ENCODE data around the gene GIN1. TPM values are rescaled to one million over a fixed set of nuclear protein-coding genes. Genes with fewer than 3 reads are reported as not detected.
"Not testable (repeated sequence)": the region's sequence is repeated elsewhere in the genome, so short reads cannot be mapped to it uniquely, and the experiment has no call there.

The GIN1 gene
- total RNA-seq, 2 experiments from 2014 or later: 11.0 to 13.0 TPM

GRCh38 chr5:103101079-103101750 lies 18.7 kb downstream of the GIN1 start:
- no peak overlapping the region for H3K27ac Mint-ChIP-seq
- no peaks in the 10 kb centered on the region for H3K27me3 Mint-ChIP-seq (ENCODE audit: low read depth)
- CTCF ChIA-PET: interaction anchor here (0.9 kb wide), 1 partner anchor 321 kb away, joined by 3 read pairs; no protein-coding TSS in a partner anchor
- H3K36me3 Mint-ChIP-seq (ENCODE audit: low read depth): peaks cover 22% of the 10 kb centered on the region
- intact Hi-C loops (cut with micrococcal nuclease): no loop called here
- no peak overlapping the region for H3K4me3 Mint-ChIP-seq
- no peaks in the 10 kb centered on the region for H3K4me1 Mint-ChIP-seq (ENCODE audit: low read depth)
- H3K9me3 Mint-ChIP-seq: no peaks in the 10 kb centered on the region
- no peak for DNase-seq

DNA sequence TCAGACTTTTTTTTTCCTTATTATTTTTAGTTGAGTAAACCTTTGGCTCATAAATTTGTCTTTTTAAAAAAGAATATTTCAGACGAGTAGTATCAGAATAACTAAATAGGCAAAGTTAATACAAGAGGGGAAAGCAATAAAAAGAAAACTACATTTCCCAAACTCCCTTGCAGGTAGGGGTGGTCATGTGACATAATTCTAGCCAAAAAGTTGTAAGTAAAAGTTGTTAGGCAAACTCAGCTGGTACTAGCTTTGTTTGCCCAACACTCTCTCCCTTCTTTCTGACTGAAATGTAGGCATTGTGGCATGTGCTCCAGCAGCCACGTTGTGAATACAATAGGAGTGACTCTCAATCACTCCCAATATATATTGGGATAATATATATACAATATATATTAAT lies 20.9 kb downstream of the GIN1 start:
- intact Hi-C loops (cut with micrococcal nuclease): no loop called here
- DNase-seq: no peak
- H3K4me3 Mint-ChIP-seq: no peak overlapping the region
- CTCF ChIA-PET: interaction anchor here (1.1 kb wide), 1 partner anchor 40 kb away, joined by 4 read pairs; no protein-coding TSS in a partner anchor
- H3K9me3 Mint-ChIP-seq: no peaks in the 10 kb centered on the region
- H3K4me1 Mint-ChIP-seq (ENCODE audit: low read depth): no peaks in the 10 kb centered on the region
- H3K27me3 Mint-ChIP-seq (ENCODE audit: low read depth): no peaks in the 10 kb centered on the region
- H3K36me3 Mint-ChIP-seq (ENCODE audit: low read depth): peaks cover 24% of the 10 kb centered on the region
- no peak overlapping the region for H3K27ac Mint-ChIP-seq

GRCh38 chr5:103094737-103095136 lies 25.2 kb downstream of the GIN1 start:
- intact Hi-C loops (cut with micrococcal nuclease): no loop called here
- Mint-ChIP-seq H3K36me3 (ENCODE audit: low read depth) (peaks cover 40% of the 10 kb centered on the region), H3K4me1 (ENCODE audit: low read depth) (no peaks in the 10 kb centered on the region), H3K27ac (no peak overlapping the region), H3K27me3 (ENCODE audit: low read depth) (no peaks in the 10 kb centered on the region), H3K4me3 (no peak overlapping the region), H3K9me3 (no peaks in the 10 kb centered on the region)
- CTCF ChIA-PET: interaction anchor here (0.7 kb wide), 1 partner anchor 43 kb away, joined by 4 read pairs; no protein-coding TSS in a partner anchor
- no peak for DNase-seq

DNA sequence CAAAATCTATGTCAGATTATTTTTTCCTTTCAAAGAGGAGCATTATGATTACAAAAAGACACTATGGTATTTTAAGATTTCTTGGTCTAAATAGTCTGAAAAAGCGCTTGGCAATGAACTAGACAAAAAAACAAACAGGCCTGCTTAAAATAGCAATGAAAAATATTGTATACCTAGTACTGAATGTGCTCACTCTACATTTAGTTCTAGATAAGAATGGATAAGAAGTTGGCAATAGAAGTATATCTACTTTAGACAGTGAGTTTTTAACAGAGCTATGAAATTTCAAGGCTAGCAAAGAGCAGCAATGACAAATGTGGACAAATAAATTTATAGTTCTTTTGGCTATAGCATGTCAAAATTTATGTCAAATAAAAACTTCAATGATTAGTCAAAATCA lies 26.2 kb downstream of the GIN1 start:
- intact Hi-C loops (cut with micrococcal nuclease): no loop called here
- H3K4me1 Mint-ChIP-seq (ENCODE audit: low read depth): no peaks in the 10 kb centered on the region
- H3K27me3 Mint-ChIP-seq (ENCODE audit: low read depth): no peaks in the 10 kb centered on the region
- H3K4me3 Mint-ChIP-seq: no peak overlapping the region
- no peak overlapping the region for H3K27ac Mint-ChIP-seq
- no peaks in the 10 kb centered on the region for H3K9me3 Mint-ChIP-seq
- no peak for DNase-seq
- peaks cover 44% of the 10 kb centered on the region for H3K36me3 Mint-ChIP-seq (ENCODE audit: low read depth)
- CTCF ChIA-PET: interaction anchor here (0.7 kb wide), 1 partner anchor 44 kb away, joined by 4 read pairs; no protein-coding TSS in a partner anchor

GRCh38 chr5:103092676-103093075 lies 27.3 kb downstream of the GIN1 start:
- peaks cover 49% of the 10 kb centered on the region for H3K36me3 Mint-ChIP-seq (ENCODE audit: low read depth)
- H3K27ac Mint-ChIP-seq: no peak overlapping the region
- CTCF ChIA-PET: no interaction called here
- intact Hi-C loops (cut with micrococcal nuclease): no loop called here
- no peak overlapping the region for H3K4me3 Mint-ChIP-seq
- H3K4me1 Mint-ChIP-seq (ENCODE audit: low read depth): no peaks in the 10 kb centered on the region
- H3K9me3 Mint-ChIP-seq: peaks cover 1% of the 10 kb centered on the region
- DNase-seq: no peak
- H3K27me3 Mint-ChIP-seq (ENCODE audit: low read depth): no peaks in the 10 kb centered on the region

- H3K4me1 Mint-ChIP-seq (ENCODE audit: low read depth): no peaks in the 10 kb centered on the region
- H3K27me3 Mint-ChIP-seq (ENCODE audit: low read depth): no peaks in the 10 kb centered on the region
- no peak overlapping the region for H3K27ac Mint-ChIP-seq
- peaks cover 50% of the 10 kb centered on the region for H3K36me3 Mint-ChIP-seq (ENCODE audit: low read depth)
- DNase-seq: no peak
- CTCF ChIA-PET: interaction anchor here (0.6 to 0.7 kb wide), 2 partner anchors 51 to 121 kb away, joined by 3 to 5 read pairs; no protein-coding TSS in a partner anchor
- H3K4me3 Mint-ChIP-seq: no peak overlapping the region
- intact Hi-C loops (cut with micrococcal nuclease): no loop called here
- peaks cover 7% of the 10 kb centered on the region for H3K9me3 Mint-ChIP-seq
Measured at GRCh38 chr5:103090791-103091190, 29.1 kb downstream of the GIN1 start.

GRCh38 chr5:103089272-103089671 lies 30.7 kb downstream of the GIN1 start:
- H3K27ac Mint-ChIP-seq: no peak overlapping the region

GRCh38 chr5:103086547-103086946 lies 33.4 kb downstream of the GIN1 start:
- Mint-ChIP-seq H3K9me3 (peaks cover 35% of the 10 kb centered on the region), H3K4me1 (ENCODE audit: low read depth) (no peaks in the 10 kb centered on the region), H3K36me3 (ENCODE audit: low read depth) (peaks cover 52% of the 10 kb centered on the region), H3K27me3 (ENCODE audit: low read depth) (no peaks in the 10 kb centered on the region), H3K27ac (no peak overlapping the region), H3K4me3 (no peak overlapping the region)
- CTCF ChIA-PET: no interaction called here
- no peak for DNase-seq
- intact Hi-C loops (cut with micrococcal nuclease): no loop called here

More at GRCh38 chr5:103089272-103089671, 30.7 kb downstream of the GIN1 start:
- CTCF ChIA-PET: interaction anchor here (0.7 kb wide), 1 partner anchor 32 kb away, joined by 3 read pairs; no protein-coding TSS in a partner anchor
- Mint-ChIP-seq H3K4me1 (ENCODE audit: low read depth) (no peaks in the 10 kb centered on the region), H3K27me3 (ENCODE audit: low read depth) (no peaks in the 10 kb centered on the region), H3K9me3 (peaks cover 11% of the 10 kb centered on the region), H3K4me3 (no peak overlapping the region), H3K36me3 (ENCODE audit: low read depth) (peaks cover 59% of the 10 kb centered on the region)
- DNase-seq: no peak
- intact Hi-C loops (cut with micrococcal nuclease): no loop called here

DNA sequence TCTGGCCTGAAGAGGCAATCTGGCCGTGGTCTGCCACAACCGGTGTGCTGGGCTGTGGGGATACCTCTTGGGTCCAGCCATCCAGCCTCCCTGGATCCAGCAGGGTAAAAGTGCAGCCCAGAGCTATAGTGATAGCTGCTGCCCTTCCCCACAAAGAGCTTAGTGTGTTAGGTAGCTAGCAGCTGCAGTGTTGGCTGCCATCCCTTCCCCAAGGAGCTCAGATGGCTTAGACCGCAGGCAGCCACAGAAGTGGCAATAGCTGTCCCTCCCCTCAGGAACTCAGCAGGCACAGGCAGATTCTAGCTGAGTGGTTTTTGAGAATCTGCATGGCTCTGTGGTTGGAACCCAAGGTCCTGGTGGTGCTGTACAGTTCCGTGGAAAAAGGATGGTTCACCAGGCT lies 40.1 kb downstream of the GIN1 start:
- Mint-ChIP-seq H3K36me3 (ENCODE audit: low read depth) (peaks cover 9% of the 10 kb centered on the region), H3K27ac (no peak overlapping the region), H3K27me3 (ENCODE audit: low read depth) (no peaks in the 10 kb centered on the region), H3K4me1 (ENCODE audit: low read depth) (no peaks in the 10 kb centered on the region), H3K9me3 (peaks cover 80% of the 10 kb centered on the region), H3K4me3 (no peak overlapping the region)
- intact Hi-C loops (cut with micrococcal nuclease): no loop called here
- CTCF ChIA-PET: no interaction called here
- DNase-seq: no peak

- DNase-seq: no peak
- CTCF ChIA-PET: no interaction called here
- no peak overlapping the region for H3K4me3 Mint-ChIP-seq
- no peaks in the 10 kb centered on the region for H3K27me3 Mint-ChIP-seq (ENCODE audit: low read depth)
- H3K27ac Mint-ChIP-seq: no peak overlapping the region
- H3K36me3 Mint-ChIP-seq (ENCODE audit: low read depth): peaks cover 5% of the 10 kb centered on the region
- intact Hi-C loops (cut with micrococcal nuclease): no loop called here
- H3K9me3 Mint-ChIP-seq: peaks cover 55% of the 10 kb centered on the region
- H3K4me1 Mint-ChIP-seq (ENCODE audit: low read depth): no peaks in the 10 kb centered on the region
Measured at GRCh38 chr5:103075442-103075841, 44.5 kb downstream of the GIN1 start.

- intact Hi-C loops (cut with micrococcal nuclease); CTCF ChIA-PET; H3K27me3 Mint-ChIP-seq (ENCODE audit: low read depth); H3K27ac Mint-ChIP-seq; DNase-seq; H3K36me3 Mint-ChIP-seq (ENCODE audit: low read depth); H3K4me1 Mint-ChIP-seq (ENCODE audit: low read depth); H3K4me3 Mint-ChIP-seq: not testable (repeated sequence)
- H3K9me3 Mint-ChIP-seq: peaks cover 45% of the 10 kb centered on the region
Measured at GRCh38 chr5:103073500-103073899, 46.4 kb downstream of the GIN1 start.

DNA sequence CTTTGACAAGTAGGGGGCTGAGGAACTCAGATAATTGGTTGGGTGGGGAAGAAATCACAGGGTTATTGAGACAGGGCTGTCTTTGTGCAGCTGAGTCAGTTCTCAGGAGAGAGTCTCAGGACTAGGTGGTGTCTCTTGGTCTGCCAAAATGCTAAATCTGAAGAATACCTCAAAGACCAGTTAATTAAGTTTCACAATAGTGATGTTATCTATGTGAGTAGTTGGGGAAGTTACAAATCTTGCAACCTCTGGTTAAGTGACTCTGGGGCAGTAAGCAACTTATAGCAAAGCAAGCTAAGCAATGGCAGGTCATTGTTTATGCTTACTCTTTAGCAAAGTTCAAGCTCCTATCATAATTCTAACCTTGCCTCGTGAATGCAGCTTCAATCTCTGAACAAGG lies 53.6 kb downstream of the GIN1 start:
- Mint-ChIP-seq H3K36me3 (ENCODE audit: low read depth) (no peaks in the 10 kb centered on the region), H3K27ac (no peak overlapping the region), H3K9me3 (no peaks in the 10 kb centered on the region), H3K27me3 (ENCODE audit: low read depth) (no peaks in the 10 kb centered on the region), H3K4me1 (ENCODE audit: low read depth) (no peaks in the 10 kb centered on the region), H3K4me3 (no peak overlapping the region)
- intact Hi-C loops (cut with micrococcal nuclease): no loop called here
- CTCF ChIA-PET: interaction anchor here (0.6 to 1.2 kb wide), 3 partner anchors 73 to 1674 kb away, joined by 3 to 4 read pairs (median 4); no protein-coding TSS in a partner anchor
- no peak for DNase-seq

DNA sequence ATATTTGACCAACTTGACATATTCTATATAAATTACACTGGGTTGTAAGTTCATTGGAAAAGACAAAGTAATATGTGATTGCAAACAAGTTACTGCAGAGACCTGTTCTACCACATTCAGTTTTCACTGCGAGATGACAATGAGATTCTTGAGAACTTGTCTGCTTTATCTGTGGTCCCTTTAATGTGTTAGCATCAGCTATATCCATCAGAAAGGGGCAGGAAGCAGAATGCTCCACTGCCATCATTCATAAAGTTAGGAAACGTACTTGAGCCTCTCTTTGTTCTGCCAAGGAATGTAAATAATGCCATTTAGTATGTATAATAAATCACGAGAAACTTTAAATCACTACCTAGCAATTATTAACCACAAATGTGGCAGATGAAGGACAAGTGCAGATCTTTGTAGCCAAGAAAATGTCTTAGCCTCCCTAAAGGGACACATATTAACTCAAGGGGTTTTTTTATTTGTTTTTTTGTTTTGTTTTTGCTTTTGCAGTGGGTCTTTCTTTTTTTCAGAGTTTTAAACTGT lies 59.4 kb downstream of the GIN1 start:
- CTCF ChIA-PET: no interaction called here
- no peak overlapping the region for H3K27ac Mint-ChIP-seq
- no peak overlapping the region for H3K4me3 Mint-ChIP-seq
- no peak for DNase-seq
- intact Hi-C loops (cut with micrococcal nuclease): no loop called here
- H3K9me3 Mint-ChIP-seq: no peaks in the 10 kb centered on the region
- H3K27me3 Mint-ChIP-seq (ENCODE audit: low read depth): no peaks in the 10 kb centered on the region
- H3K36me3 Mint-ChIP-seq (ENCODE audit: low read depth): no peaks in the 10 kb centered on the region
- H3K4me1 Mint-ChIP-seq (ENCODE audit: low read depth): no peaks in the 10 kb centered on the region

Measured in activated naive CD4-positive, alpha-beta T cell treated with anti-CD3 and anti-CD28 coated beads for 36 hours (primary cell).